H1 (cell line): Measurements from ENCODE around the gene TNFRSF8. TPM values are rescaled to one million over a fixed set of nuclear protein-coding genes. Genes with fewer than 3 reads are reported as not detected.
"Not testable (repeated sequence)": the region's sequence is repeated elsewhere in the genome, so short reads cannot be mapped to it uniquely, and the experiment has no call there.

Experiments
- CTCF ChIA-PET: fragments of 300-600 bp; sonication (Branson Sonifier 250); formaldehyde crosslinking; loops from one replicate; lab custom pipeline; 2021; ENCODE audit not compliant: partially characterized antibody; lab: Charles Lee
- POLR2A ChIA-PET: fragments of 300-600 bp; sonication (Branson Sonifier 250); formaldehyde crosslinking; loops from one replicate; lab custom pipeline; 2021; ENCODE audit warnings: inconsistent platforms; ENCODE audit not compliant: partially characterized antibody; lab: Charles Lee
- DNase-seq, 2 experiments: peaks; one replicate each; pipeline versions ENCODE4 v3.0.0 to v3.0.0-alpha.2; 2010 to 2022; ENCODE audit warnings: low spot score in 2 of 2, low read depth in 1 of 2, mixed read lengths in 1 of 2
- FAIRE-seq: peaks from 2 replicates; lab custom pipeline; 2011; peaks lifted over from hg19 to GRCh38; lab: Jason Lieb, UNC
- H2AFZ ChIP-seq: 2 replicates; pipeline ENCODE4 v1.8.1; 2012; ENCODE audit warnings: low read length, inconsistent platforms
- H2AK5ac ChIP-seq: 2 replicates; pipeline ENCODE4 v1.6.1; 2013; ENCODE audit warnings: low read depth, low read length
- H2BK120ac ChIP-seq: replicated peaks from 2 replicates; pipeline ENCODE3; 2013; ENCODE audit warnings: low read depth, low read length, inconsistent platforms
- H2BK12ac ChIP-seq: 2 replicates; pipeline ENCODE4 v1.6.1; 2013; ENCODE audit warnings: low read depth, low read length
- H2BK15ac ChIP-seq: 2 replicates; pipeline ENCODE4 v1.6.1; 2013; ENCODE audit warnings: low read length
- H2BK20ac ChIP-seq: 2 replicates; pipeline ENCODE4 v1.6.1; 2013; ENCODE audit warnings: low read length
- H2BK5ac ChIP-seq: 2 replicates; pipeline ENCODE4 v1.6.1; 2013; ENCODE audit warnings: low read depth, low read length
- H3K14ac ChIP-seq: 2 replicates; pipeline ENCODE4 v1.6.1; 2013; ENCODE audit warnings: inconsistent platforms; ENCODE audit not compliant: insufficient read length
- H3K18ac ChIP-seq: 2 replicates; pipeline ENCODE4 v1.6.1; 2013; ENCODE audit warnings: low read length; ENCODE audit errors: extremely low read depth
- H3K23ac ChIP-seq: 2 replicates; pipeline ENCODE4 v1.6.1; 2013; ENCODE audit warnings: inconsistent platforms; ENCODE audit not compliant: insufficient read length
- H3K23me2 ChIP-seq: 2 replicates; pipeline ENCODE4 v1.6.1; 2013; ENCODE audit warnings: low read depth, low read length
- H3K27ac ChIP-seq: 2 replicates; pipeline ENCODE4 v1.6.1; 2011; ENCODE audit warnings: low read depth, low read length, inconsistent platforms
- H3K27me3 ChIP-seq, 4 experiments: replicated peaks in 1 of 4; 1 replicate in 1 of 4; 2 replicates in 3 of 4; pipeline versions ENCODE4 v1.6.1 to v1.8.1; 2011 to 2013; ENCODE audit warnings: low read length in 3 of 4, mild to moderate bottlenecking in 3 of 4, inconsistent platforms in 2 of 4, mixed read lengths in 2 of 4, moderate library complexity in 1 of 4; ENCODE audit not compliant: control insufficient read depth in 3 of 4, insufficient read depth in 3 of 4; ENCODE audit errors: extremely low read depth in 1 of 4
- H3K36me3 ChIP-seq, 4 experiments: 2 replicates each; pipeline versions ENCODE4 v1.6.1 to v1.8.1; 2011 to 2013; ENCODE audit warnings: mild to moderate bottlenecking in 4 of 4, low read length in 3 of 4, moderate library complexity in 2 of 4, control low read depth in 1 of 4, inconsistent platforms in 1 of 4; ENCODE audit not compliant: insufficient read depth in 4 of 4, control insufficient read depth in 2 of 4
- H3K4ac ChIP-seq: replicated peaks from 2 replicates; pipeline ENCODE3; 2013; ENCODE audit warnings: low read length, low read depth, mixed read lengths, inconsistent platforms; ENCODE audit not compliant: insufficient read length
- H3K4me1 ChIP-seq, 4 experiments: replicated peaks in 1 of 4; 1 replicate in 1 of 4; 2 replicates in 3 of 4; pipeline versions ENCODE4 v1.6.1 to v1.8.1; 2011 to 2013; ENCODE audit warnings: low read length in 3 of 4, inconsistent platforms in 2 of 4, mixed read lengths in 1 of 4; ENCODE audit not compliant: insufficient read depth in 4 of 4, control insufficient read depth in 3 of 4
- H3K4me2 ChIP-seq, 2 experiments: 2 replicates each; pipeline versions ENCODE4 v1.6.1 to v1.8.1; 2011 to 2013; ENCODE audit warnings: low read depth in 2 of 2, low read length in 2 of 2, control low read depth in 1 of 2, inconsistent platforms in 1 of 2, mild to moderate bottlenecking in 1 of 2; ENCODE audit not compliant: insufficient read depth in 1 of 2
- H3K4me3 ChIP-seq, 4 experiments: fragments of 200-600, 300-600 bp in 1 of 4; sonication (generic), shearing (Covaris generic), sonication (Bioruptor Twin) in 1 of 4; 2 replicates each; pipeline versions ENCODE4 v1.5.1 to v1.8.1; 2011 to 2016; ENCODE audit warnings: low read length in 4 of 4, low read depth in 3 of 4, control low read depth in 2 of 4, inconsistent platforms in 2 of 4, mild to moderate bottlenecking in 2 of 4, mixed read lengths in 1 of 4, moderate library complexity in 1 of 4; ENCODE audit not compliant: insufficient read depth in 2 of 4; ENCODE audit errors: extremely low read depth in 1 of 4
- H3K56ac ChIP-seq: replicated peaks from 2 replicates; pipeline ENCODE3; 2013; ENCODE audit warnings: low read depth, mild to moderate bottlenecking, mixed read lengths, low read length, inconsistent platforms; ENCODE audit not compliant: insufficient read length
- H3K79me1 ChIP-seq: 2 replicates; pipeline ENCODE4 v1.6.1; 2013; ENCODE audit warnings: low read depth, low read length, control low read depth
- H3K79me2 ChIP-seq, 2 experiments: 2 replicates each; pipeline versions ENCODE4 v1.6.1 to v1.8.1; 2012 to 2013; ENCODE audit warnings: low read length in 2 of 2, mild to moderate bottlenecking in 2 of 2, inconsistent platforms in 1 of 2; ENCODE audit not compliant: insufficient read depth in 2 of 2, control insufficient read depth in 1 of 2
- H3K9ac ChIP-seq, 4 experiments: replicated peaks in 1 of 4; 1 replicate in 1 of 4; 2 replicates in 3 of 4; pipeline versions ENCODE4 v1.6.1 to v1.8.1; 2011 to 2013; ENCODE audit warnings: low read depth in 3 of 4, low read length in 3 of 4, control low read depth in 2 of 4, mild to moderate bottlenecking in 2 of 4, moderate library complexity in 2 of 4, inconsistent platforms in 1 of 4; ENCODE audit errors: extremely low read depth in 1 of 4
- H3K9me3 ChIP-seq, 2 experiments: 2 replicates each; pipeline versions ENCODE4 v1.6.1 to v1.8.1; 2012 to 2013; ENCODE audit warnings: mild to moderate bottlenecking in 2 of 2, moderate library complexity in 2 of 2, control low read depth in 1 of 2, inconsistent platforms in 1 of 2, low read depth in 1 of 2, low read length in 1 of 2, mixed read lengths in 1 of 2; ENCODE audit not compliant: insufficient read depth in 2 of 2
- H4K20me1 ChIP-seq, 2 experiments: replicated peaks in 1 of 2; 2 replicates each; pipeline versions ENCODE3 to v1.8.1; 2011 to 2013; ENCODE audit warnings: inconsistent platforms in 2 of 2, low read length in 2 of 2, mild to moderate bottlenecking in 1 of 2; ENCODE audit not compliant: insufficient read depth in 2 of 2, control insufficient read depth in 1 of 2
- H4K5ac ChIP-seq: 2 replicates; pipeline ENCODE4 v1.6.1; 2013; ENCODE audit warnings: low read length, low read depth, mixed read lengths, inconsistent platforms; ENCODE audit not compliant: insufficient read length
- H4K8ac ChIP-seq: 2 replicates; pipeline ENCODE4 v1.8.0; 2013; ENCODE audit warnings: mild to moderate bottlenecking, moderate library complexity, low read length, inconsistent platforms; ENCODE audit not compliant: insufficient read depth; ENCODE audit errors: extremely low read depth
- H4K91ac ChIP-seq: replicated peaks from 2 replicates; pipeline ENCODE3; 2013; ENCODE audit warnings: low read length, mixed read lengths, inconsistent platforms; ENCODE audit not compliant: insufficient read length
- ASH2L ChIP-seq: fragments of 200-600, 300-600 bp; sonication (generic); IDR thresholded peaks from one replicate; pipeline ENCODE4 v1.7.1; 2017; ENCODE audit warnings: low read length
- GTF2F1 ChIP-seq: IDR thresholded peaks from 2 replicates; pipeline ENCODE4 v1.6.1; 2012; ENCODE audit warnings: low read depth, low read length, improper control_type of control experiment, borderline replicate concordance
- KDM1A ChIP-seq: fragments of 200-600, 300-600 bp; sonication (generic); IDR thresholded peaks from 2 replicates; pipeline ENCODE4 v1.7.1; 2016; ENCODE audit warnings: mild to moderate bottlenecking, low read length, borderline replicate concordance
- MAFK ChIP-seq: IDR thresholded peaks from 2 replicates; pipeline ENCODE4 v1.6.1; 2012; ENCODE audit warnings: low read depth, mild to moderate bottlenecking, improper control_type of control experiment, low read length
- RFX5 ChIP-seq: IDR thresholded peaks from 2 replicates; pipeline ENCODE4 v1.6.1; 2011; ENCODE audit warnings: low read depth, low read length, improper control_type of control experiment, borderline replicate concordance
- WGBS, 2 experiments: shearing (Covaris generic) in 1 of 2; methylation state at CpG; one replicate each; pipeline versions ENCODE4 v1.1.6 to v1.1.7; 2013 to 2015; ENCODE audit warnings: low lambda C conversion rate in 2 of 2, mixed read lengths in 2 of 2, inconsistent platforms in 1 of 2, low coverage in 1 of 2, missing lambda C conversion rate in 1 of 2; ENCODE audit not compliant: insufficient replicate concordance in 2 of 2, insufficient coverage in 1 of 2, insufficient read length in 1 of 2; ENCODE audit errors: extremely low coverage in 1 of 2, missing lambda C conversion rate in 1 of 2; 5-methylcytosine and 5-hydroxymethylcytosine counted together
- polyA plus RNA-seq, 7 experiments: library from polyadenylated mRNA; depleted of rRNA in 3 of 7; stranded (reverse) in 5 of 7; unstranded in 2 of 7; fragments of >200 nt in 5 of 7; fragments of 200-250 nt in 2 of 7; gene quantifications; 1 replicate in 5 of 7; 2 replicates in 1 of 7; 4 replicates in 1 of 7; pipeline versions ENCODE4 v1.2.1 to v1.2.3, GENCODE V29; 2011 to 2013; ENCODE audit warnings: missing spikeins in 2 of 7, mixed read lengths in 2 of 7
- total RNA-seq: library from RNA; stranded (reverse); fragmentation: NEBNext Ultra II Directional; extraction: Animal tissue kit (Norgen Biotek cat#: 25700); gene quantifications from 2 replicates; pipeline ENCODE4 v1.2.1, GENCODE V29; 2021

The TNFRSF8 gene
- total and polyA plus RNA-seq, 2 of the 8 experiments (the other 6 are each of a cell fraction or from before 2014, with no cell fraction given) = 23.2 to 32.7 TPM

DNA sequence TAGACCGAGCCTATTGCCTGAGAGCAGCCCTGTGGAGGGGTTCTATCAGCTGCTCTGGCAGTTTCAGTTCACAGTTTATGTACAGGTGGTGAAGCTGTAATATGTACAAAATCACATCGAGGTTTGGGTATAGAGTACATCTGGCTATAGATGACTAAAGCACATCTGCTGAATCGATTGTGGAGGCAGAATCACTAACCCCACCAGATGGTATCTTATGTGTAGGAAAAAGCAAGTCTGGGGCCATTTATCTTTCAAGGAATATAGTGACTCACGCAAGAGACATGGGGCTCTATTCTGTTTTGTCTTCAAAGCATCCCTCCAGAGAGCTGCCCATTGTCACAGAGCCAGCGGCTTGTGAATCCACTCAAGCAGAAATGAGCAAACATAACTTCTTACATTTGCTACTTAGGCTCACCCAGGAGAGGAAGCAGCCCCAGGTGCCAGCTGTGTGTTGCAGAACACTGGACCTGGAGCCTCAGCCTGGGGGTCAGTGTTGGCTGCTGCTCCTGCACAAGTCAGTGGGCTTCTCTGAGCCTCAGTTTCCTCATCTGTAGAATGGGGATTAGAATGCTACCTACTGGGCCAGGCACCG lies 22.5 kb upstream of the TNFRSF8 start (continued):
- TF ChIP-seq KDM1A (no peak), MAFK (no peak), RFX5 (no peak), GTF2F1 (no peak), ASH2L (no peak)
- TF ChIP-seq, all 59 proteins: peak for 0

DNA sequence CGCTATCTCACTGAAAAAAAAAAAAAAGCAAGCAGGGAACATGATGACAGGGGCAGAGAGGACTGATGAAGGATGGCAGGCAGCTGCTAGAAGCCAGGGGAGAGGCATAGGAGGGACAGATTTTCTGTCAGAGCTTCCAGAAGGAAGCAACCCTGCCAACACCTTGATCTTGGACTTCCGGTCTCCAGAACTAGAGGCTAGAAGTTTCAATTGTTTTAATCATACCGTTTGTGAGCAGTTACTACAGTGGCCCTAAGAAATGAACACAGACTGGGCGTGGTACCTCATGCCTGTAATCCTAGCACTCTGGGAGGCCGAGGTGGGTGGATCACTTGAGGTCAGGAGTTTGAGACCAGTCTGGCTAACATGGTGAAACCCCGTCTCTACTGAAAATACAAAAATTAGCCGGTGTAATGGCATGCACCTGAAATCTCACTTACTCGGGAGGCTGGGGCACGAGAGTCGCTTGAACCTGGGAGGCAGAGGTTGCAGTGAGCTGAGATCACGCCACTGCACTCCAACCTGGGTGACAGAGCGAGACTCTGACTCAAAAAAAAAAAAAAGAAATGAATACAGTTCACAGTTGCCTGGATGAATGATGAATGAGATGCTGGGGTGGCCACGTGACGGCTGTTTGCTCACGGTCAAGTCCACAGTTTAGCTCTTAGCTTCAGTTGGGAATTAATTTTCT lies 18.8 kb upstream of the TNFRSF8 start:
- CTCF ChIA-PET = interaction anchor here (0.6 to 4.9 kb wide), 4 partner anchors 8 to 207 kb away, joined by 3 to 23 read pairs (median 4); no protein-coding TSS in a partner anchor
- not testable (repeated sequence) for H4K5ac ChIP-seq

More for the DNA sequence above, 18.8 kb upstream of the TNFRSF8 start:
- POLR2A ChIA-PET = interaction anchor here (3.2 kb wide), 1 partner anchor 13 kb away, joined by 13 read pairs; no protein-coding TSS in a partner anchor
- not testable (repeated sequence) for H3K27ac ChIP-seq, H3K56ac ChIP-seq, H2BK20ac ChIP-seq, H3K79me1 ChIP-seq, H3K14ac ChIP-seq, H2BK15ac ChIP-seq, H2AFZ ChIP-seq, H3K4ac ChIP-seq, H2AK5ac ChIP-seq, DNase-seq, H3K23me2 ChIP-seq, H2BK120ac ChIP-seq, H4K91ac ChIP-seq, H3K79me2 ChIP-seq, H3K9me3 ChIP-seq, H3K4me1 ChIP-seq, H3K18ac ChIP-seq, H2BK5ac ChIP-seq, H3K4me3 ChIP-seq, H3K27me3 ChIP-seq, H3K23ac ChIP-seq, FAIRE-seq, H3K9ac ChIP-seq, H3K4me2 ChIP-seq, H4K20me1 ChIP-seq, H4K8ac ChIP-seq, H3K36me3 ChIP-seq, H2BK12ac ChIP-seq
- 91% methylated on average over 14 of the region's 15 CpGs; no CpG with 5 or more reads in 1 of the 2 experiments for WGBS, 2 experiments
